Measurements from ENCODE around the gene PEX14. TPM values are rescaled to one million over a fixed set of nuclear protein-coding genes. Genes with fewer than 3 reads are reported as not detected.

Gene PEX14
- total RNA-seq, 1 donor from 2014 or later = 17.7 TPM

GRCh38 chr1:10559386-10559785, 84.6 kb downstream of the PEX14 start:
- no peak for DNase-seq (ENCODE audit: low spot score)
- intact Hi-C loops (cut with DNase I) = loop anchor here (5.0 kb wide), 1 partner anchor 38 kb away; no protein-coding TSS in a partner anchor

- intact Hi-C loops (cut with DNase I) = no loop called here
- DNase-seq (ENCODE audit: low spot score) = no peak
Measured at GRCh38 chr1:10561497-10561896, 86.7 kb downstream of the PEX14 start.

- no peak for DNase-seq (ENCODE audit: low spot score)
- intact Hi-C loops (cut with DNase I) = no loop called here
Measured at GRCh38 chr1:10561955-10562354, 87.2 kb downstream of the PEX14 start.

- intact Hi-C loops (cut with DNase I) = no loop called here
- DNase-seq (ENCODE audit: low spot score) = no peak
Measured at GRCh38 chr1:10564063-10564462, 89.3 kb downstream of the PEX14 start.

GRCh38 chr1:10569531-10569930, 94.8 kb downstream of the PEX14 start:
- intact Hi-C loops (cut with DNase I) = no loop called here
- no peak for DNase-seq (ENCODE audit: low spot score)

- intact Hi-C loops (cut with DNase I) = no loop called here
- DNase-seq (ENCODE audit: low spot score) = no peak
Measured at GRCh38 chr1:10575616-10576015, 100.9 kb downstream of the PEX14 start.

GRCh38 chr1:10578070-10578469, 103.3 kb downstream of the PEX14 start:
- no peak for DNase-seq (ENCODE audit: low spot score)
- intact Hi-C loops (cut with DNase I) = no loop called here

- intact Hi-C loops (cut with DNase I) = no loop called here
- no peak for DNase-seq (ENCODE audit: low spot score)
Measured at GRCh38 chr1:10583641-10584040, 108.9 kb downstream of the PEX14 start.

GRCh38 chr1:10585242-10585641, 110.5 kb downstream of the PEX14 start:
- DNase-seq (ENCODE audit: low spot score) = no peak
- intact Hi-C loops (cut with DNase I) = no loop called here

GRCh38 chr1:10586125-10586524, 111.4 kb downstream of the PEX14 start:
- no peak for DNase-seq (ENCODE audit: low spot score)
- intact Hi-C loops (cut with DNase I) = no loop called here

- intact Hi-C loops (cut with DNase I) = no loop called here
- no peak for DNase-seq (ENCODE audit: low spot score)
Measured at GRCh38 chr1:10588640-10589039, 113.9 kb downstream of the PEX14 start.

- intact Hi-C loops (cut with DNase I) = no loop called here
- no peak for DNase-seq (ENCODE audit: low spot score)
Measured at GRCh38 chr1:10589074-10589473, 114.3 kb downstream of the PEX14 start.

- intact Hi-C loops (cut with DNase I) = no loop called here
- no peak for DNase-seq (ENCODE audit: low spot score)
Measured at GRCh38 chr1:10591010-10591409, 116.3 kb downstream of the PEX14 start.

GRCh38 chr1:10592373-10592772, 117.6 kb downstream of the PEX14 start:
- intact Hi-C loops (cut with DNase I) = no loop called here
- no peak for DNase-seq (ENCODE audit: low spot score)

GRCh38 chr1:10593750-10594149, 119.0 kb downstream of the PEX14 start:
- intact Hi-C loops (cut with DNase I) = no loop called here
- no peak for DNase-seq (ENCODE audit: low spot score)

GRCh38 chr1:10594595-10595223, 120.0 kb downstream of the PEX14 start:
- DNase-seq (ENCODE audit: low spot score) = no peak
- intact Hi-C loops (cut with DNase I) = loop anchor here (5.0 kb wide), 1 partner anchor 37 kb away; no protein-coding TSS in a partner anchor

- intact Hi-C loops (cut with DNase I) = loop anchor here (5.0 kb wide), 1 partner anchor 39 kb away; no protein-coding TSS in a partner anchor
- DNase-seq (ENCODE audit: low spot score) = no peak
Measured at GRCh38 chr1:10596780-10597179, 122.0 kb downstream of the PEX14 start.

- DNase-seq (ENCODE audit: low spot score) = no peak
- intact Hi-C loops (cut with DNase I) = loop anchor here (5.0 kb wide), 1 partner anchor 40 kb away; no protein-coding TSS in a partner anchor
Measured at GRCh38 chr1:10597492-10598388, 123.0 kb downstream of the PEX14 start.

- intact Hi-C loops (cut with DNase I) = loop anchor here (5.0 kb wide), 1 partner anchor 41 kb away; no protein-coding TSS in a partner anchor
- DNase-seq (ENCODE audit: low spot score) = no peak
Measured at GRCh38 chr1:10598389-10598702, 123.6 kb downstream of the PEX14 start.

GRCh38 chr1:10599194-10599861, 124.6 kb downstream of the PEX14 start:
- intact Hi-C loops (cut with DNase I) = loop anchor here (5.0 kb wide), 1 partner anchor 42 kb away; no protein-coding TSS in a partner anchor

More at GRCh38 chr1:10599194-10599861, 124.6 kb downstream of the PEX14 start:
- no peak for DNase-seq (ENCODE audit: low spot score)

Measured in cardiac septum (tissue), 1 donor.